Measurements from ENCODE around the gene ZFYVE9.

The ZFYVE9 gene

DNA sequence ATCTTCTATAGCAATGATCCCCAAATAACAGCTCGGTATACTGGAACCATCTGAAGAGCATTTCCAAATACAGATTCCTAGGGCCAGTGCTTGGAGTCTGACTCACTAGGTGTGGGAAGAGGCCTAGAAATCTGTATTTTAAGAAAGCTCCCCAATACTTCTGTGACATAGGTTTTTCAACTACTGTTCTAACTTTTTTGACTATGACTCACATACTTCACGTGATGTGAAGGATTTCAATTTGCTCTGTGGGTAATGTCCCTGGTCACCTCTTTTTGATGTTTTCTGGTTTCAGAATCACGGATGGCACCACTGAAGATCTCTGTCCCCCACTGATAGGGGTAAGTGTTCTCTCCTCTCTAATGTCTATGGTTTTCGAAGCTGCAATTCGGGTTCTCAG lies 251.3 kb downstream of the ZFYVE9 start:
- no peak for DNase-seq

Data from CD4-positive, alpha-beta T cell treated with Interleukin-17A for 1 hour (primary cell).